Progenitor cell of endocrine pancreas (in vitro differentiated cells): ENCODE data around the gene RIPOR1. TPM values are rescaled to one million over a fixed set of nuclear protein-coding genes. Genes with fewer than 3 reads are reported as not detected.

Source experiments
- DNase-seq: peaks from one replicate; pipeline ENCODE4 v3.0.0; 2021; ENCODE audit warnings: low spot score; ENCODE audit not compliant: unreplicated experiment
- H3K27ac Mint-ChIP-seq: 2 replicates; pipeline ENCODE4 v1.8.0; 2021; ENCODE audit warnings: mild to moderate bottlenecking, moderate library complexity, mixed read lengths
- H3K27me3 Mint-ChIP-seq: 2 replicates; pipeline ENCODE4 v1.8.0; 2021; ENCODE audit warnings: mixed read lengths
- H3K36me3 Mint-ChIP-seq: 2 replicates; pipeline ENCODE4 v1.8.0; 2022; ENCODE audit warnings: mixed read lengths; ENCODE audit not compliant: insufficient read depth
- H3K4me1 Mint-ChIP-seq: 2 replicates; pipeline ENCODE4 v1.8.0; 2021; ENCODE audit warnings: low read depth, mixed read lengths
- H3K4me3 Mint-ChIP-seq: 2 replicates; pipeline ENCODE4 v1.8.0; 2021; ENCODE audit warnings: low read depth, mild to moderate bottlenecking, moderate library complexity, mixed read lengths
- H3K9me3 Mint-ChIP-seq: 2 replicates; pipeline ENCODE4 v1.8.0; 2021; ENCODE audit warnings: low read depth, mixed read lengths
- CTCF ChIP-seq: fragments of 200-600 bp; sonication (generic); IDR thresholded peaks from one replicate; pipeline ENCODE4 v1.5.0; 2021; ENCODE audit warnings: antibody characterized with exemption, mild to moderate bottlenecking; ENCODE audit not compliant: unreplicated experiment
- total RNA-seq: library from RNA; stranded (reverse); gene quantifications from 2 replicates; pipeline ENCODE4 v1.2.1, GENCODE V29; 2021

RIPOR1 gene
- total RNA-seq, 1 donor from 2014 or later: 72.7 TPM

- no peaks in the 10 kb centered on the region for H3K27me3 Mint-ChIP-seq
- no peak overlapping the region for H3K27ac Mint-ChIP-seq
- no peaks in the 10 kb centered on the region for H3K9me3 Mint-ChIP-seq
- no peak for TF ChIP-seq CTCF
- peaks cover 12% of the 10 kb centered on the region for H3K36me3 Mint-ChIP-seq
- no peak for DNase-seq
- H3K4me1 Mint-ChIP-seq: no peaks in the 10 kb centered on the region
- H3K4me3 Mint-ChIP-seq: no peak overlapping the region
Observed at GRCh38 chr16:67580202-67580601, 51.6 kb downstream of the RIPOR1 start.

GRCh38 chr16:67593288-67593687 is 64.7 kb downstream of the RIPOR1 start:
- no peak overlapping the region for H3K27ac Mint-ChIP-seq

GRCh38 chr16:67593701-67594100 is 65.1 kb downstream of the RIPOR1 start:
- H3K4me1 Mint-ChIP-seq: peaks cover 6% of the 10 kb centered on the region
- H3K36me3 Mint-ChIP-seq: peaks cover 6% of the 10 kb centered on the region
- no peaks in the 10 kb centered on the region for H3K9me3 Mint-ChIP-seq
- no peak for TF ChIP-seq CTCF
- no peak overlapping the region for H3K27ac Mint-ChIP-seq
- no peak for DNase-seq
- H3K27me3 Mint-ChIP-seq: no peaks in the 10 kb centered on the region
- no peak overlapping the region for H3K4me3 Mint-ChIP-seq

More at GRCh38 chr16:67593288-67593687, 64.7 kb downstream of the RIPOR1 start:
- Mint-ChIP-seq H3K4me1 (peaks cover 6% of the 10 kb centered on the region), H3K27me3 (no peaks in the 10 kb centered on the region), H3K4me3 (no peak overlapping the region), H3K9me3 (no peaks in the 10 kb centered on the region), H3K36me3 (peaks cover 7% of the 10 kb centered on the region)
- TF ChIP-seq CTCF: no peak
- DNase-seq: no peak

- Mint-ChIP-seq H3K27ac (peak overlapping the region; percentile 72), H3K4me1 (peaks cover 6% of the 10 kb centered on the region), H3K9me3 (no peaks in the 10 kb centered on the region), H3K4me3 (no peak overlapping the region), H3K36me3 (peaks cover 5% of the 10 kb centered on the region), H3K27me3 (no peaks in the 10 kb centered on the region)
- no peak for DNase-seq
- TF ChIP-seq CTCF: no peak
Observed at GRCh38 chr16:67594256-67594915, 65.8 kb downstream of the RIPOR1 start.

- Mint-ChIP-seq H3K9me3 (no peaks in the 10 kb centered on the region), H3K27me3 (no peaks in the 10 kb centered on the region), H3K27ac (peak overlapping the region; percentile 72), H3K36me3 (peaks cover 2% of the 10 kb centered on the region), H3K4me1 (peaks cover 6% of the 10 kb centered on the region), H3K4me3 (no peak overlapping the region)
- TF ChIP-seq CTCF: no peak
- DNase-seq: no peak
Observed at GRCh38 chr16:67594956-67595355, 66.3 kb downstream of the RIPOR1 start.

Other genes with a start within 250 kb of the RIPOR1 start
- 3.3 and 3.8 TPM in 2 replicates for gene PLEKHG4, start 249.3 kb upstream of the RIPOR1 start, total RNA-seq
- 0.14 and 1.4 TPM in 2 replicates for gene KCTD19, start 202.1 kb upstream of the RIPOR1 start, total RNA-seq
- 1.6 and 2.3 TPM in 2 replicates for gene LRRC36, start 202.0 kb upstream of the RIPOR1 start, total RNA-seq
- 17.5 and 26.8 TPM in 2 replicates for gene TPPP3, start 135.3 kb upstream of the RIPOR1 start, total RNA-seq
- gene ZDHHC1, start 112.4 kb upstream of the RIPOR1 start, total RNA-seq: 16.5 and 17.0 TPM in 2 replicates
- 38.7 and 44.5 TPM in 2 replicates for gene HSD11B2, start 97.7 kb upstream of the RIPOR1 start, total RNA-seq
- gene ATP6V0D1, start 47.7 kb upstream of the RIPOR1 start, total RNA-seq: 65.3 and 67.5 TPM in 2 replicates
- not detected in 2 replicates for gene AGRP, start 45.3 kb upstream of the RIPOR1 start, total RNA-seq
- 67.8 and 69.8 TPM in 2 replicates for gene CTCF, start 33.7 kb downstream of the RIPOR1 start, total RNA-seq
- 11.8 and 14.2 TPM in 2 replicates for gene CARMIL2, start 116.3 kb downstream of the RIPOR1 start, total RNA-seq
- gene ACD, start 131.4 kb downstream of the RIPOR1 start, total RNA-seq: 32.7 and 34.7 TPM in 2 replicates
- 5.6 and 6.4 TPM in 2 replicates for gene PARD6A, start 132.1 kb downstream of the RIPOR1 start, total RNA-seq
- gene ENKD1, start 137.9 kb downstream of the RIPOR1 start, total RNA-seq: 25.1 and 26.1 TPM in 2 replicates
- 2.5 and 2.6 TPM in 2 replicates for gene C16orf86, start 138.0 kb downstream of the RIPOR1 start, total RNA-seq
- gene GFOD2, start 190.5 kb downstream of the RIPOR1 start, total RNA-seq: 38.8 and 40.7 TPM in 2 replicates